GM12878 (cell line): ENCODE results near the gene SETBP1. TPM values are rescaled to one million over a fixed set of nuclear protein-coding genes. Genes with fewer than 3 reads are reported as not detected.
A peak's percentile ranks its signal among the peaks of the same experiment; 100 is the strongest.

Source experiments
- CUX1 ChIP-seq: IDR thresholded peaks from 2 replicates; pipeline ENCODE4 v1.6.1; 2012; ENCODE audit warnings: improper control_type of control experiment, low read depth, low read length; ENCODE audit not compliant: insufficient replicate concordance
- DPF2 ChIP-seq: fragments of 450-650 bp; IDR thresholded peaks from 2 replicates; pipeline ENCODE4 v1.6.1; 2017; ENCODE audit warnings: mild to moderate bottlenecking
- EED ChIP-seq: sonication (generic); IDR thresholded peaks from 2 replicates; pipeline ENCODE4 v1.6.1; 2016; ENCODE audit warnings: antibody characterized with exemption, low read depth
- EGR1 ChIP-seq, 2 experiments: IDR thresholded peaks; 1 replicate in 1 of 2; 2 replicates in 1 of 2; pipeline ENCODE4 v1.6.1; 2011 to 2012; ENCODE audit warnings: low read depth in 2 of 2, low read length in 2 of 2, borderline replicate concordance in 1 of 2, mild to moderate bottlenecking in 1 of 2, moderate library complexity in 1 of 2
- ETV6 ChIP-seq, 2 experiments: fragments of 450-650 bp in 1 of 2; IDR thresholded peaks in 1 of 2; conservative IDR thresholded peaks in 1 of 2; 2 replicates each; pipeline ENCODE4 v1.6.1; 2014; ENCODE audit warnings: antibody characterized with exemption in 1 of 2, borderline replicate concordance in 1 of 2, low read depth in 1 of 2, mild to moderate bottlenecking in 1 of 2, moderate library complexity in 1 of 2
- HDAC6 ChIP-seq: fragments of 200-600 bp; sonication (generic); IDR thresholded peaks from one replicate; pipeline ENCODE4 v1.8.0; 2017; ENCODE audit warnings: antibody characterized with exemption; ENCODE audit not compliant: unreplicated experiment
- IKZF2 ChIP-seq, 2 experiments: fragments of 450-650 bp; IDR thresholded peaks; 2 replicates each; pipeline ENCODE4 v1.6.1; 2017; ENCODE audit warnings: mild to moderate bottlenecking in 2 of 2, moderate library complexity in 2 of 2
- NFIC ChIP-seq: IDR thresholded peaks from 2 replicates; pipeline ENCODE4 v1.6.1; 2012; ENCODE audit warnings: low read depth, mild to moderate bottlenecking, inconsistent platforms, low read length, moderate library complexity
- NR2C2 ChIP-seq: IDR thresholded peaks from 2 replicates; pipeline ENCODE4 v1.6.1; 2011; ENCODE audit warnings: borderline replicate concordance, low read depth; ENCODE audit not compliant: control insufficient read depth, insufficient read length
- POLR2AphosphoS5 ChIP-seq: IDR thresholded peaks from 2 replicates; pipeline ENCODE4 v1.6.1; 2011; ENCODE audit warnings: mild to moderate bottlenecking, low read length, inconsistent platforms
- POU2F2 ChIP-seq: IDR thresholded peaks from 3 replicates; pipeline ENCODE4 v1.6.1; 2011; ENCODE audit warnings: low read depth, mild to moderate bottlenecking, low read length, borderline replicate concordance
- WRNIP1 ChIP-seq: IDR thresholded peaks from 2 replicates; pipeline ENCODE4 v1.6.1; 2011; ENCODE audit warnings: low read depth, low read length, improper control_type of control experiment, borderline replicate concordance
- YY1 ChIP-seq: IDR thresholded peaks from 2 replicates; pipeline ENCODE4 v1.6.1; 2011; ENCODE audit warnings: low read depth, mild to moderate bottlenecking, low read length
- ZSCAN29 ChIP-seq: fragments of 450-650 bp; IDR thresholded peaks from 2 replicates; pipeline ENCODE4 v1.6.1; 2017; ENCODE audit warnings: mild to moderate bottlenecking, moderate library complexity
- polyA plus RNA-seq, 11 experiments: library from polyadenylated mRNA; depleted of rRNA in 4 of 11; unstranded in 6 of 11; stranded (reverse) in 5 of 11; fragments of >200 nt; fragmentation: Nextera tagmentation in 4 of 11; fragmentation: Illumina TruSeq in 1 of 11; extraction: Ambion mirVana in 4 of 11; extraction: Trizol in 1 of 11; gene quantifications; 1 replicate in 1 of 11; 2 replicates in 10 of 11; pipeline versions ENCODE4 v1.2.1 to v1.2.3, GENCODE V29; 2011 to 2016; ENCODE audit warnings: inconsistent platforms in 2 of 11, missing spikeins in 2 of 11, low read depth in 1 of 11
- total RNA-seq, 4 experiments: library from RNA; depleted of rRNA in 3 of 4; stranded (reverse); fragments of >200 nt in 3 of 4; fragmentation: Illumina TruSeq in 1 of 4; extraction: Trizol in 1 of 4; gene quantifications; 2 replicates each; pipeline versions ENCODE4 v1.2.1 to v1.2.3, GENCODE V29; 2013 to 2021
- TF ChIP-seq, protein P1 (sequence below): fragments of 450-650 bp; IDR thresholded peaks from 2 replicates; pipeline ENCODE4 v1.6.1; 2017; ENCODE audit warnings: low read depth, mild to moderate bottlenecking, moderate library complexity
- TF ChIP-seq, protein P2 (sequence below): IDR thresholded peaks from 2 replicates; pipeline ENCODE4 v1.6.1; 2012; ENCODE audit warnings: low read depth, low read length, improper control_type of control experiment
- TF ChIP-seq, protein P3 (sequence below): IDR thresholded peaks from 2 replicates; pipeline ENCODE4 v1.6.1; 2012; ENCODE audit warnings: mild to moderate bottlenecking, low read depth, low read length

Gene SETBP1
- total and polyA plus RNA-seq, 10 of the 15 experiments (the other 5 are each of a cell fraction or from before 2014, with no cell fraction given) = 0.99 to 29.7 (median 8.3) TPM

GRCh38 chr18:44725300-44726058 lies 44.8 kb downstream of the SETBP1 start (continued):
- TF ChIP-seq YY1 = no peak
- no peak for TF ChIP-seq POU2F2
- TF ChIP-seq, protein P1, sequence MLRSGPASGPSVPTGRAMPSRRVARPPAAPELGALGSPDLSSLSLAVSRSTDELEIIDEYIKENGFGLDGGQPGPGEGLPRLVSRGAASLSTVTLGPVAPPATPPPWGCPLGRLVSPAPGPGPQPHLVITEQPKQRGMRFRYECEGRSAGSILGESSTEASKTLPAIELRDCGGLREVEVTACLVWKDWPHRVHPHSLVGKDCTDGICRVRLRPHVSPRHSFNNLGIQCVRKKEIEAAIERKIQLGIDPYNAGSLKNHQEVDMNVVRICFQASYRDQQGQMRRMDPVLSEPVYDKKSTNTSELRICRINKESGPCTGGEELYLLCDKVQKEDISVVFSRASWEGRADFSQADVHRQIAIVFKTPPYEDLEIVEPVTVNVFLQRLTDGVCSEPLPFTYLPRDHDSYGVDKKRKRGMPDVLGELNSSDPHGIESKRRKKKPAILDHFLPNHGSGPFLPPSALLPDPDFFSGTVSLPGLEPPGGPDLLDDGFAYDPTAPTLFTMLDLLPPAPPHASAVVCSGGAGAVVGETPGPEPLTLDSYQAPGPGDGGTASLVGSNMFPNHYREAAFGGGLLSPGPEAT = peak; percentile 86
- TF ChIP-seq, protein P2, sequence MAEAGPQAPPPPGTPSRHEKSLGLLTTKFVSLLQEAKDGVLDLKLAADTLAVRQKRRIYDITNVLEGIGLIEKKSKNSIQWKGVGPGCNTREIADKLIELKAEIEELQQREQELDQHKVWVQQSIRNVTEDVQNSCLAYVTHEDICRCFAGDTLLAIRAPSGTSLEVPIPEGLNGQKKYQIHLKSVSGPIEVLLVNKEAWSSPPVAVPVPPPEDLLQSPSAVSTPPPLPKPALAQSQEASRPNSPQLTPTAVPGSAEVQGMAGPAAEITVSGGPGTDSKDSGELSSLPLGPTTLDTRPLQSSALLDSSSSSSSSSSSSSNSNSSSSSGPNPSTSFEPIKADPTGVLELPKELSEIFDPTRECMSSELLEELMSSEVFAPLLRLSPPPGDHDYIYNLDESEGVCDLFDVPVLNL = no peak
- TF ChIP-seq POLR2AphosphoS5 = no peak
- TF ChIP-seq, protein P3, sequence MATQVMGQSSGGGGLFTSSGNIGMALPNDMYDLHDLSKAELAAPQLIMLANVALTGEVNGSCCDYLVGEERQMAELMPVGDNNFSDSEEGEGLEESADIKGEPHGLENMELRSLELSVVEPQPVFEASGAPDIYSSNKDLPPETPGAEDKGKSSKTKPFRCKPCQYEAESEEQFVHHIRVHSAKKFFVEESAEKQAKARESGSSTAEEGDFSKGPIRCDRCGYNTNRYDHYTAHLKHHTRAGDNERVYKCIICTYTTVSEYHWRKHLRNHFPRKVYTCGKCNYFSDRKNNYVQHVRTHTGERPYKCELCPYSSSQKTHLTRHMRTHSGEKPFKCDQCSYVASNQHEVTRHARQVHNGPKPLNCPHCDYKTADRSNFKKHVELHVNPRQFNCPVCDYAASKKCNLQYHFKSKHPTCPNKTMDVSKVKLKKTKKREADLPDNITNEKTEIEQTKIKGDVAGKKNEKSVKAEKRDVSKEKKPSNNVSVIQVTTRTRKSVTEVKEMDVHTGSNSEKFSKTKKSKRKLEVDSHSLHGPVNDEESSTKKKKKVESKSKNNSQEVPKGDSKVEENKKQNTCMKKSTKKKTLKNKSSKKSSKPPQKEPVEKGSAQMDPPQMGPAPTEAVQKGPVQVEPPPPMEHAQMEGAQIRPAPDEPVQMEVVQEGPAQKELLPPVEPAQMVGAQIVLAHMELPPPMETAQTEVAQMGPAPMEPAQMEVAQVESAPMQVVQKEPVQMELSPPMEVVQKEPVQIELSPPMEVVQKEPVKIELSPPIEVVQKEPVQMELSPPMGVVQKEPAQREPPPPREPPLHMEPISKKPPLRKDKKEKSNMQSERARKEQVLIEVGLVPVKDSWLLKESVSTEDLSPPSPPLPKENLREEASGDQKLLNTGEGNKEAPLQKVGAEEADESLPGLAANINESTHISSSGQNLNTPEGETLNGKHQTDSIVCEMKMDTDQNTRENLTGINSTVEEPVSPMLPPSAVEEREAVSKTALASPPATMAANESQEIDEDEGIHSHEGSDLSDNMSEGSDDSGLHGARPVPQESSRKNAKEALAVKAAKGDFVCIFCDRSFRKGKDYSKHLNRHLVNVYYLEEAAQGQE = no peak
- TF ChIP-seq DPF2 = peak; percentile 90
- TF ChIP-seq HDAC6 = no peak
- peak; percentile 99 for TF ChIP-seq IKZF2 (IDR thresholded peaks at IDR 0.05)
- TF ChIP-seq ZSCAN29 = no peak
- no peak for TF ChIP-seq NR2C2
- peak; percentile 99 for TF ChIP-seq NFIC
- no peak for TF ChIP-seq WRNIP1
- TF ChIP-seq ETV6 (conservative IDR thresholded peaks at IDR 0.05 in 1 of 2, IDR thresholded peaks at IDR 0.05 in 1 of 2; ENCODE audit: borderline replicate concordance in 1 of 2, low read depth in 1 of 2) = peak; percentile 68 to 100; a peak in 2 of 4 replicates
- peak; percentile 100 for TF ChIP-seq EED
- TF ChIP-seq EGR1 (IDR thresholded peaks at IDR 0.05; ENCODE audit: borderline replicate concordance in 1 of 2, low read depth in 2 of 2, low read length in 2 of 2) = peak in 1 of 2 experiments; percentile 89; a peak in 2 of 3 replicates
- no peak for TF ChIP-seq CUX1
